ENCODE results near the gene HELZ. TPM values are rescaled to one million over a fixed set of nuclear protein-coding genes. Genes with fewer than 3 reads are reported as not detected.
A peak's percentile ranks its signal among the peaks of the same experiment; 100 is the strongest.

Gene HELZ
- total RNA-seq, 1 donor from 2014 or later: 86.6 TPM

DNA sequence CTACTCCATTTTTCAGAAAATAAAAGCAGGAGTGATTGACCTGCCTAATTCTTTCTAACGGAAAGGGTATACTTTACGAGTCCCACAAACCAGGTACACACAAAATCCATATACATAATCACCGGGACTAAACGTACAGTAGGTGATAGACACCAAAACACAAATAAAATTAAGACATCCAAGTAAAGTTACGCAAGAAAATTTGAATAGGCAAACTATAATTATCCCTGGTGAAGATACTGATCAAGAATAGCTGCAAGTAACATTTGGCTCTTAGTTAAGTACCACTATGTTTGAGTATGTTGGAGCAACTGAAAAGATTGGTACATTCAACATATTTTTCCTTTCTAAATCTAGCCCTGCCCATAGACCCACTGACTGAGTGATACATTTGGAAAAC lies 1.7 kb downstream of the HELZ start:
- Mint-ChIP-seq H3K9me3 (no peaks in the 10 kb centered on the region), H3K27me3 (ENCODE audit: low read depth) (no peaks in the 10 kb centered on the region), H3K27ac (peak overlapping the region; percentile 97), H3K4me3 (peak overlapping the region; percentile 91), H3K36me3 (peaks cover 6% of the 10 kb centered on the region), H3K4me1 (peaks cover 53% of the 10 kb centered on the region)
- DNase-seq (ENCODE audit: low spot score in 2 of 2, unreplicated experiment in 2 of 2): no peak
- TF ChIP-seq, protein P1, sequence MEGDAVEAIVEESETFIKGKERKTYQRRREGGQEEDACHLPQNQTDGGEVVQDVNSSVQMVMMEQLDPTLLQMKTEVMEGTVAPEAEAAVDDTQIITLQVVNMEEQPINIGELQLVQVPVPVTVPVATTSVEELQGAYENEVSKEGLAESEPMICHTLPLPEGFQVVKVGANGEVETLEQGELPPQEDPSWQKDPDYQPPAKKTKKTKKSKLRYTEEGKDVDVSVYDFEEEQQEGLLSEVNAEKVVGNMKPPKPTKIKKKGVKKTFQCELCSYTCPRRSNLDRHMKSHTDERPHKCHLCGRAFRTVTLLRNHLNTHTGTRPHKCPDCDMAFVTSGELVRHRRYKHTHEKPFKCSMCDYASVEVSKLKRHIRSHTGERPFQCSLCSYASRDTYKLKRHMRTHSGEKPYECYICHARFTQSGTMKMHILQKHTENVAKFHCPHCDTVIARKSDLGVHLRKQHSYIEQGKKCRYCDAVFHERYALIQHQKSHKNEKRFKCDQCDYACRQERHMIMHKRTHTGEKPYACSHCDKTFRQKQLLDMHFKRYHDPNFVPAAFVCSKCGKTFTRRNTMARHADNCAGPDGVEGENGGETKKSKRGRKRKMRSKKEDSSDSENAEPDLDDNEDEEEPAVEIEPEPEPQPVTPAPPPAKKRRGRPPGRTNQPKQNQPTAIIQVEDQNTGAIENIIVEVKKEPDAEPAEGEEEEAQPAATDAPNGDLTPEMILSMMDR (IDR thresholded peaks at IDR 0.05; ENCODE audit: unreplicated experiment): no peak

DNA sequence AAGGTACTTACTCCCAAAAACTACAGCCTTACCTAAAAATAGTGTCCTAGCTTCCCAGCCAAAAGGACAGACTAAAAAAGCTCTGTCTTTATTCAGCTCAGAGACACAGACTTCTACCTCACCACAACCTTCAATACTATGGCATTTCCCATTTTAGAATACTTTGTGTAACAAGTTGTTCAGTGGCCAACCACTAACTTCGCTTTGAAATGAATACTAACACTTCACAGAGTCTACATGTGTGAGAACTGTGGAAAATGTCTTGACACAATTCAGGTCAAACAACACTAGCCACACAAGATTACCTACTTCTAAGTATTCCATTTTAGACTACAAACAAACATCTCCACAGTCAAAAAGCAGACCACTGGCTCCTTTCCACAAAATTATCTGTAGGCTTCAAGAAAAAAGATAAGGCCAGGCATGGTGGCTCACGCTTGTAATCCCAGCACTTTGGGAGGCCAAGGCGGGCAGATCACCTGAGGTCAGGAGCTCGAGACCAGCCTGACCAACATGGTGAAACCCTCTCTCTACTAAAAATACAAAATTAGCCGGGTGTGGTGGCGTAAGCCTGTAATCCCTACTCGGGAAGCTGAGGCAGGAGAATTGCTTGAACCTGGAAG lies 3.2 kb downstream of the HELZ start:
- H3K36me3 Mint-ChIP-seq: peaks cover 10% of the 10 kb centered on the region
- no peak overlapping the region for H3K4me3 Mint-ChIP-seq
- no peaks in the 10 kb centered on the region for H3K9me3 Mint-ChIP-seq
- no peaks in the 10 kb centered on the region for H3K27me3 Mint-ChIP-seq (ENCODE audit: low read depth)
- DNase-seq (ENCODE audit: low spot score in 2 of 2, unreplicated experiment in 2 of 2): no peak
- TF ChIP-seq, protein P1 (IDR thresholded peaks at IDR 0.05; ENCODE audit: unreplicated experiment): no peak
- no peak overlapping the region for H3K27ac Mint-ChIP-seq
- peaks cover 45% of the 10 kb centered on the region for H3K4me1 Mint-ChIP-seq

DNA sequence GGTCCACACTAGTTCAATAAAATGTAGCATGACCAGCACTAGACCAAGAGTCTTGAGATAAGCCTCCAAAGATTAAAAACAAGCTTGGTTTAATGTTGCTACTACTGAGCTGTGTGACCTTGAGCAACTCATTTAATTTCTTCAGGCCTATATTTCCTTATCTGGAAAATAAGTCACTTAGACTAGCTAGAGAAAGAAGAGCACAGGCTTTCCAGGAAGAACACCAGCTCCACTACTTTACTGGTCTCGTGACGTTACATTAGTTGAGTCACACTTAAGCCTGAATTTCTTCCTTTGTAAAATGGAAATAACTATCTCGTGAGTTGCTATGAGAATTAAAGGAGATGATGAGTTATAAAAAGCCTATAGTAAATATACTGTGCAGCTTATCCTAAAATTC lies 5.4 kb downstream of the HELZ start:
- Mint-ChIP-seq H3K4me3 (no peak overlapping the region), H3K27me3 (ENCODE audit: low read depth) (no peaks in the 10 kb centered on the region), H3K27ac (peak overlapping the region; percentile 0), H3K4me1 (peaks cover 40% of the 10 kb centered on the region), H3K36me3 (peaks cover 25% of the 10 kb centered on the region), H3K9me3 (no peaks in the 10 kb centered on the region)
- TF ChIP-seq, protein P1 (IDR thresholded peaks at IDR 0.05; ENCODE audit: unreplicated experiment): no peak
- no peak for DNase-seq (ENCODE audit: low spot score in 2 of 2, unreplicated experiment in 2 of 2)

DNA sequence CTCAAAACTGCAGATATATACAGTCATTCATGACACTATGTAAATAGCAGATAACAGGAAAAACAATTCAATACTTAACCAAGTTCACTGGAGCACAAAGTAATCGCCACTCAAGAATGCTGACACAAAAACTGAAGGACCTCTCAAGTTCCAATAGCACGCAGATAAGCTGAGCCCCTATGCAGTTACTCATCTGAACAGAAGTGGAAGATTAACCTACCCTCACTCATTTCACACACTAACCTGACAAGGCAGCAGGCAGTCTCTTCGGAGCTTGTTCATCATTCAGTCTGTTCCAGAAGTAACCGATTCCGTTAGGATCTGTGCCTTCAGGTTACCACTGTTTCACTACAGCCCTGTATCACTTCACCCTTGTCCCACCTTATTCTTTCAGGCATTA lies 6.0 kb downstream of the HELZ start:
- H3K27me3 Mint-ChIP-seq (ENCODE audit: low read depth): no peaks in the 10 kb centered on the region
- peaks cover 37% of the 10 kb centered on the region for H3K4me1 Mint-ChIP-seq
- H3K4me3 Mint-ChIP-seq: no peak overlapping the region
- H3K27ac Mint-ChIP-seq: no peak overlapping the region
- TF ChIP-seq, protein P1 (IDR thresholded peaks at IDR 0.05; ENCODE audit: unreplicated experiment): no peak
- H3K9me3 Mint-ChIP-seq: no peaks in the 10 kb centered on the region
- DNase-seq (ENCODE audit: low spot score in 2 of 2, unreplicated experiment in 2 of 2): no peak
- H3K36me3 Mint-ChIP-seq: peaks cover 28% of the 10 kb centered on the region

DNA sequence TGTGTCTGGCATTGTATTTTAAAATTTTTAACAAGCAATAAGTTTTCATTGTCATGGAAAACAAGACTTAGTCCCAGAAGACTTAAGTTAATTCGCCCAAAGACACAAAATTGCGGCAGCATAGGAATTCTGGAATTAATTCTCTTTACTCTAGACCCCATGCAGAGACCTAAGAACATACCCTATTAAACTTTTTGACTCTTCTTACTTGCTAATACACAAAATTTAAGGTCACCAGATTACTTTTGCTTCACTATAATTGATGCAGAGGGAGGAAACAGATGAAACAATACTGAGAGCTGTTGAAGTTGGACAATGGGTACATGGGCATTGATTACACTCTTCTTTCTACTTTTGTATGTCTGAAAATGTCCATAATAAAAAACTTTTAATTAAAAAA lies 12.6 kb downstream of the HELZ start:
- DNase-seq (ENCODE audit: low spot score in 2 of 2, unreplicated experiment in 2 of 2): no peak

More for the DNA sequence above, 12.6 kb downstream of the HELZ start:
- H3K36me3 Mint-ChIP-seq: peaks cover 35% of the 10 kb centered on the region
- no peaks in the 10 kb centered on the region for H3K27me3 Mint-ChIP-seq (ENCODE audit: low read depth)
- TF ChIP-seq, protein P1 (IDR thresholded peaks at IDR 0.05; ENCODE audit: unreplicated experiment): no peak
- no peak overlapping the region for H3K4me3 Mint-ChIP-seq
- H3K9me3 Mint-ChIP-seq: no peaks in the 10 kb centered on the region
- H3K27ac Mint-ChIP-seq: no peak overlapping the region
- H3K4me1 Mint-ChIP-seq: peaks cover 11% of the 10 kb centered on the region
